Cerebellar cortex (tissue), 1 donor: Measurements from ENCODE around the gene KCNJ16.
"Not testable (repeated sequence)": the region's sequence is repeated elsewhere in the genome, so short reads cannot be mapped to it uniquely, and the experiment has no call there.

Experiments used
- DNase-seq: peaks from one replicate; pipeline ENCODE4 v3.0.0-alpha.2; 2015; ENCODE audit warnings: low spot score

The KCNJ16 gene

DNA sequence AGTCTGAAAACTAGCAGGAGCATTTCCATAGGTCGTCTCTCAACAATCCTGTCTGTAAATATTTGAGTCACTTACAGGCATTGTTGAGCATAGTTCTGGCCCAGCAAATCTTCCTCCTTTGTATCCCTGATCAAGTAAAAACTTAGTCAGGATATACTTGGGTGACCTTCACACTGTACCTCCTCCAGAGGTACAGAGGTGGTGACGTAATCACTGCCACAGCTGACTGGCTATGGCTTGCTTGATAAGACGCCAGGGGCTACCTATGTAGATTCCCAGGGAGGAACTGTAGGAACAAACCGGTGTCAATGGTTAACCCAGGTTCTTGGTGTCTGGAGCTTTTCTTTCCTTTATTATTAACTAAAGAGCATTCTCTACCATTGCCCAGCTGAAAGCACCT, at the start of gene KCNJ16:
TSS of gene KCNJ16 (plus strand) at position 270 of the 400 bp plus-strand sequence. CDS start 56,863 bp downstream, outside the sequence.
- DNase-seq, result peak; percentile 30

GRCh38 chr17:70028397-70028796, 46.6 kb upstream of the KCNJ16 start:
- DNase-seq, result no peak

DNA sequence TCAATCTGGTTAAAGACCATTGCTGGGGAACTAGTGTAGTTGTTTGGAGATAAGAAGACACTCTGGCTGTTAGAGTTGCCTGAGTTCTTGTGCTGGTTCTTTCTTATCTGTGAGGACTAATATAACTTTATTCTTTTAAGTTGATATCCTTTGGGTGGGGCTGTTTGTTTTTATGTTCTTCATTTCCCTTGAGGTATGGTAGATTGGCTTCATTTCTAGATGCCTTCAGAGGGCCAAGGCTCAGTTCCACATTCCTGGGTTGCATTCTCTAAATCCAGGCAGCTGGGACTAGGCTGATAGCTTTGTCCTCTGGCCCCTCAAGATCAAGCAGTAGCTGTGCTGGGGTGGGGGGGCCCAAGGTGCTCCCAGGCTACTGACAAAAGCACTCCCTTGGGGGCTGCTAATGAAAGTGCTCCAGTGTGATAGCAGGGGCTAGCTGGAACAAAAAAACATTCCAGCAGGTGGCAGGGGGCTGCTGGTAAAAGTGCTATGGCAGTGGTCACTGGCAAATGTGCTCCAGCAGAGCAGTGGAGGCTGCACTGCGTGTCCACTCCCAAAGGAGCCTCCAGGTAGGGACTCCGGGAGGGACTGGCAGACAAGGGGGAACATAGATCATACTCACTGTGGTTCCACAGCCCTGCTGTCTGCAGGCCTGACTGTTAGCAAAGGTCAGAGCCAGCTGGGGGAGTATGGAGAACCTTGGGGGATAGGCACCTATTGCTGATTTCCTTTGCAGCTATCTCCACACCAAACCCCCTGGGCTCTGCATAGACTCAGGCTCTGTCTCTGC, 45.9 kb upstream of the KCNJ16 start:
- DNase-seq, result no peak

DNA sequence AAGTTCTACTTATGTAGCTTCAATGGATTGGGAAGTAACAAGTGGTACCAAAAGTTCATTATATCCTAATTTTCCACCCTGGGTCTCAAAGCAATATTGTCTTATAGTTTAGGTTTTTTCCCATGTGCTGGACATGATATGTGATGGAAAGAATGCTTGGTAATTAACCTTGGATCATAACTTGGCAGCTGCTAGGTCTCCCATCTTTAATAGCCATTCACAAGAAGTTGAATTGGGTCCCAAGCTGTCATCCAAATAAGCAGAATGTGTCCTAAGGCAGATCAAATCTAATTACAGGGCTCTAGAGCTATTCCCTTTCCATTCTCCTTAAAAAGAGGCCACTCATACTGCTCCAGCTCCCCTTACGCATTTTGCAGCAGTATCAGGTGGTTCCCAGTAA, 44.7 kb upstream of the KCNJ16 start:
- DNase-seq, result no peak

DNA sequence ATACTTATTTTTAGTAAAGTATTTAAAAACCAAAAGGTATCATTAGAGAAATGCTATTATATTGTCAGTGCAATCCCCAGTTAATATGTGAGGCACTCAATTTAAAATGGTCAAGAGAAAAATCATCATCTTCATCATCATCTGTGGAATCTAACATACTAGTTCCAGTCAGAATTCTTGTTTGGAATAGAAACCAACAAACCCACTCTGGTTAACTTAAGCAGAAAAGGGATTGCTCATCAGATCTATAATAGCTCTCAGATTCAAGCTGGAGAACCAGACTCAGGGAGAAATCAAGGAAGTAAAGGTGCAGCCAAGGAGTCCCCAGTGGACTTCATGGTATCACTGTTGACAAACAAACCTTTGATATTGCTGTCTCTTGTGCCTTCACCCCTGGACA, 43.7 kb upstream of the KCNJ16 start:
- DNase-seq, result no peak

GRCh38 chr17:70033165-70033564, 41.9 kb upstream of the KCNJ16 start:
- DNase-seq, result no peak

DNA sequence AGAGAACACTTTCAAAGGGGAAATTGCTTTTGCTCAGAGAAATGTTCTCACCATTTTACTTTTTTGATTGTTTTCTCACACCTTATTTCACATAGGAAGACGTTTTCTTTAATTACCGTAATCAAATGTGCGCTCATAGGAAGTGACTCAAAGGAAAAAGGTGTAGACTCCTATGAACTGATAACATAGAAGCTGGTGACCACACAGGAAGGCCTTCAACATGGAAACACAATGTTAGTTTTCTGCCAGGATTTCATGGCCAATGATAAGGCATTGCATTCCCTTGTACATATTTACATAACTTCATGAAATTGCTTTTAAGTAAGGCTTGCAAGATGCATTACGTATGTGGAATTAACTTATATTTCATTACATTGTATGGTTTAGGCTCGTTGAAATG, 40.9 kb upstream of the KCNJ16 start:
- DNase-seq, result no peak

- DNase-seq, result no peak
These were observed 37.5 kb upstream of the KCNJ16 start for GRCh38 chr17:70037498-70037897.

GRCh38 chr17:70040336-70040735, 34.7 kb upstream of the KCNJ16 start:
- DNase-seq, result no peak

DNA sequence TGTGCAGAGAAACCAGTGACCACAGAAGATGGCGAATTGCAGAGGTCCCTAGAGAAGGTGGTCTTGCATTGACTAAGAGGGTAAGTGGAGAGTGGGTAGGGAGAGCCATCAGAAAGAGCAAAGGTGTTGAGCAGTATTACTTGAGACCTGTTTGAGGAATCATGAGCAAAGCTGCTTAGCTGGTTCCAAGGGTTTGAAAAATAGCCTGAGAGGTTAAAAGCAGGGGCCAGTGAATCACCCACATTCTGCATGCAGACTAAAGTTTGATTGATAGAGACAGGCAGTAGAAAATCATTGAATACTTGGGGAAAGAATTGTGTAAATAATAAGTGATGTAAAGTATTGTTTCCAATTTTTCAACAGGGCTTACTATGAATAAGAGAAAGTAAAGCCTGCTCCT, 34.0 kb upstream of the KCNJ16 start:
- no peak for DNase-seq

GRCh38 chr17:70041540-70041939, 33.5 kb upstream of the KCNJ16 start:
- no peak for DNase-seq

- DNase-seq, result not testable (repeated sequence)
These were observed 29.2 kb upstream of the KCNJ16 start for GRCh38 chr17:70045780-70046179.

- DNase-seq, result no peak
These were observed 27.2 kb upstream of the KCNJ16 start for GRCh38 chr17:70047619-70048419.

GRCh38 chr17:70049801-70050591, 25.0 kb upstream of the KCNJ16 start:
- DNase-seq, result no peak

- no peak for DNase-seq
These were observed 24.1 kb upstream of the KCNJ16 start for GRCh38 chr17:70050931-70051330.

DNA sequence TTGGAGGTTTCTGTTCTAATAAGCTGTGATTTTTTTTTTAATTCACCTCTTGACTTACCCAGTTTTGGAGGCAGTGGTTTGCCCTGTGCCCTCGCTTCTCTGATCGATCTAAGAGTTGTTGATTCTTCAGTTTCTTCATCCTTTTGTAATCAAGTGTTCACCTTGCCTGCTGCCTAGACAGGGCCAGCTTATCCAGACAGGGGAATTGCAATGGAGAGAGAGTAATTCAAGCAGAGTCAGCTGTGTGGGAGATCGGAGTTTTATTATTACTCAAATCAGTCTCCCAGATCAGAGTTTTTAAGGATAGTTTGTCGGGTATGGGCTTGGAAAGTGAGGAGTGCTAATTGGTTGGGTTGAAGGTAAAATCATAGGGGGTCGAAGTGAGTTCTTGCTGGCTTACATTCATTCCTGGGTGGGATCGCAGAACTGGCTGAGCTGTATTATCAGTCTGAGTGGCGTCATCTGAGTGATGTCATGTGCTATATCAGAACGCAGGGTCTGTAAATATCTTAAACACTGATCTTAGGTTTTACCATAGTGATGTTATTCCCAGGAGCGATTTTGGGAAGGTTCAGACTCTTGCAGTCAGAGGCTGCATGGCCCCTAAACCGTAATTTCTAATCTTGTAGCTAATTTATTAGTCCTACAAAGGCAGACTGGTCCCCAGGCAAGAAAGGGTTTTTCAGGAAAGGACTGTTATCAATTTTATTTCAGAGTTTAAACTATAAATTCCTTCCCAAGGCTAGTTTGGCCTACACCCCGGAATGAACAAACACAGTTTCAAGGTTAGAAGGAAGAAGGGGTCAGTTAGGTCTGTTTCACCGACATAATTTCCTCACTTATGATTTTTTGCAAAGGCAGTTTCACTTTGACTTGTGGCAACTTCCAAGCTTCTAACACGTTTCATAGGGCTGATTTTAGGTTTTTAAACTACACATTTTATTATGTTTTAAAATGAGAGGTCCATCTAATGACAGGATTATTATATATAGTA, 21.5 kb upstream of the KCNJ16 start:
- DNase-seq, result peak; percentile 78

GRCh38 chr17:70055000-70055399, 20.0 kb upstream of the KCNJ16 start:
- DNase-seq, result no peak

DNA sequence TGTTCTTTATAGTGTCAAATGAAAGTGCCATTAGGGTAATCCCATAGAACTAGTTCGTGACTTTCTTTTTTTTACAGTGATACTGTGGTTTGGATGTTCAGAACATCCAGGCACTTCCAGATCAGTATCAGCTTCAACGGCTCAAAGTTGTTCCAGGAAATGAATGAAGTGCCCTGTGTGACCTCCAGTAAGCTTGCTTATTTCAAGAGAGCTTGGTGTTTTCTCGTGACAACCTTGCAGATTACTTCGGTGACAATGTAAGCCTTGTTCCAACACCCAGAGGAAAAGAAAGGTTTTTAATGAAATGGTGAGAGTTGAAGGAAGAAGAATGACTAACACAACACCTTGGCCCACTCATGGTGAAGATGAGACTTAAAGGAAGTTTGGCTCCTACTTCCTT, 16.0 kb upstream of the KCNJ16 start:
- peak; percentile 88 for DNase-seq

GRCh38 chr17:70059649-70060048, 15.4 kb upstream of the KCNJ16 start:
- DNase-seq, result no peak

DNA sequence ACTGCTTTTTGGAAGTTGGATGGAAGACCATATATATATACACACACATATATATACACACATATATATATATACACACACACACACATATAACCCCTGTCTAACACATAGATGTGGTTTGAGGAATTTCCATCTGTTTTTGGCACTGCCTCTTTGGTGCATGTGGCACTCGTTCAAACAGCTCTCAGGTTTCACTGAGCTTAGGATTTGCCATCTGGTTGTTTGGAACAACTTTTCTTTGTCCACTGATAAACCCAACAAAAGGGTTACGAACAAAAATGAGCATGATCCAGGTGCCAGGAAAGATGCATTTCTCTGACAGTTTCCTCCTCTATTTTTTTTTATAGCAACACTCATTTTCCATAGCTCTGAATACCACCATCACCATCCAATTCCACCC, 14.6 kb upstream of the KCNJ16 start:
- DNase-seq, result peak; percentile 29

- no peak for DNase-seq
These were observed 7.9 kb upstream of the KCNJ16 start for GRCh38 chr17:70067134-70067533.
